Parathyroid adenoma (tissue), 2 donors: ENCODE data around the gene AK2.
"Not testable (repeated sequence)": the region's sequence is repeated elsewhere in the genome, so short reads cannot be mapped to it uniquely, and the experiment has no call there.

Source experiments
- H2AFZ ChIP-seq: fragments of 300-600 bp; sonication (generic); one replicate; pipeline ENCODE4 v1.7.0; 2017; ENCODE audit warnings: antibody characterized with exemption, mild to moderate bottlenecking
- H3K27ac ChIP-seq: fragments of 300-600 bp; sonication (generic); one replicate; pipeline ENCODE4 v1.7.0; 2017
- H3K27me3 ChIP-seq: fragments of 300-600 bp; sonication (generic); one replicate; pipeline ENCODE4 v1.7.0; 2017; ENCODE audit warnings: low read length; ENCODE audit not compliant: control insufficient read depth, insufficient read depth
- H3K36me3 ChIP-seq: fragments of 300-600 bp; sonication (generic); one replicate; pipeline ENCODE4 v1.7.0; 2017; ENCODE audit warnings: low read length; ENCODE audit not compliant: control insufficient read depth, insufficient read depth
- H3K4me1 ChIP-seq: fragments of 300-600 bp; sonication (generic); one replicate; pipeline ENCODE4 v1.7.0; 2017; ENCODE audit warnings: control low read depth
- H3K4me2 ChIP-seq: fragments of 300-600 bp; sonication (generic); one replicate; pipeline ENCODE4 v1.7.0; 2017; ENCODE audit warnings: low read length
- H3K4me3 ChIP-seq: fragments of 300-600 bp; sonication (generic); one replicate; pipeline ENCODE4 v1.7.0; 2017; ENCODE audit warnings: low read depth, low read length
- H3K79me2 ChIP-seq: fragments of 300-600 bp; sonication (generic); one replicate; pipeline ENCODE4 v1.7.0; 2017; ENCODE audit warnings: control low read depth
- H3K9ac ChIP-seq: fragments of 300-600 bp; sonication (generic); one replicate; pipeline ENCODE4 v1.7.0; 2017; ENCODE audit warnings: mild to moderate bottlenecking
- H3K9me3 ChIP-seq: fragments of 300-600 bp; sonication (generic); one replicate; pipeline ENCODE4 v1.7.0; 2017; ENCODE audit warnings: low read length; ENCODE audit not compliant: control insufficient read depth
- CTCF ChIP-seq: fragments of 300-600 bp; sonication (generic); IDR thresholded peaks from one replicate; pipeline ENCODE4 v1.7.0; 2017; ENCODE audit warnings: antibody characterized with exemption, mild to moderate bottlenecking
- donor health status: primary hyperparathyroidism.

The AK2 gene

GRCh38 chr1:33074193-33074945 lies 37.7 kb upstream of the AK2 start:
- Histone ChIP-seq H3K27ac (no peak overlapping the region), H3K27me3 (no peaks in the 10 kb centered on the region), H3K4me3 (no peak overlapping the region), H3K9ac (no peak overlapping the region), H3K36me3 (no peaks in the 10 kb centered on the region), H3K79me2 (no peaks in the 10 kb centered on the region), H2AFZ (no peak overlapping the region), H3K4me2 (no peak overlapping the region), H3K4me1 (no peaks in the 10 kb centered on the region), H3K9me3 (no peaks in the 10 kb centered on the region)
- TF ChIP-seq CTCF, result no peak

GRCh38 chr1:33072707-33073106 lies 36.0 kb upstream of the AK2 start:
- H3K27me3 ChIP-seq, result no peaks in the 10 kb centered on the region
- no peak for TF ChIP-seq CTCF
- no peaks in the 10 kb centered on the region for H3K4me1 ChIP-seq
- no peak overlapping the region for H3K4me3 ChIP-seq
- no peaks in the 10 kb centered on the region for H3K79me2 ChIP-seq
- H2AFZ ChIP-seq, result no peak overlapping the region
- H3K27ac ChIP-seq, result no peak overlapping the region
- no peak overlapping the region for H3K4me2 ChIP-seq
- no peaks in the 10 kb centered on the region for H3K9me3 ChIP-seq
- no peak overlapping the region for H3K9ac ChIP-seq
- H3K36me3 ChIP-seq, result no peaks in the 10 kb centered on the region

- H3K27ac ChIP-seq, result no peak overlapping the region
- no peak overlapping the region for H3K9ac ChIP-seq
- no peak overlapping the region for H2AFZ ChIP-seq
- H3K4me2 ChIP-seq, result no peak overlapping the region
- H3K9me3 ChIP-seq, result no peaks in the 10 kb centered on the region
- no peak for TF ChIP-seq CTCF
- no peak overlapping the region for H3K4me3 ChIP-seq
- H3K79me2 ChIP-seq, result no peaks in the 10 kb centered on the region
- no peaks in the 10 kb centered on the region for H3K27me3 ChIP-seq
- no peaks in the 10 kb centered on the region for H3K36me3 ChIP-seq
- H3K4me1 ChIP-seq, result no peaks in the 10 kb centered on the region
Observed at GRCh38 chr1:33070628-33071027, 33.9 kb upstream of the AK2 start.

GRCh38 chr1:33068108-33068507 lies 31.4 kb upstream of the AK2 start:
- not testable (repeated sequence) for H3K4me1 ChIP-seq, H3K79me2 ChIP-seq, H3K9ac ChIP-seq, H3K9me3 ChIP-seq, H3K4me2 ChIP-seq, H3K27me3 ChIP-seq, H3K4me3 ChIP-seq, H2AFZ ChIP-seq, H3K36me3 ChIP-seq, H3K27ac ChIP-seq

GRCh38 chr1:33066477-33066876 lies 29.8 kb upstream of the AK2 start:
- not testable (repeated sequence) for H3K9me3 ChIP-seq, H3K27me3 ChIP-seq, H3K79me2 ChIP-seq, H3K27ac ChIP-seq, H3K4me2 ChIP-seq, H3K36me3 ChIP-seq, H3K4me3 ChIP-seq, H2AFZ ChIP-seq, H3K4me1 ChIP-seq, H3K9ac ChIP-seq

GRCh38 chr1:33065301-33065700 lies 28.6 kb upstream of the AK2 start:
- H3K4me2 ChIP-seq, result no peak overlapping the region
- H3K27ac ChIP-seq, result no peak overlapping the region
- no peaks in the 10 kb centered on the region for H3K79me2 ChIP-seq
- no peak overlapping the region for H2AFZ ChIP-seq
- TF ChIP-seq CTCF, result no peak
- no peak overlapping the region for H3K9ac ChIP-seq
- no peaks in the 10 kb centered on the region for H3K4me1 ChIP-seq
- no peaks in the 10 kb centered on the region for H3K9me3 ChIP-seq
- no peak overlapping the region for H3K4me3 ChIP-seq
- no peaks in the 10 kb centered on the region for H3K27me3 ChIP-seq
- H3K36me3 ChIP-seq, result no peaks in the 10 kb centered on the region

- H3K79me2 ChIP-seq, H3K9me3 ChIP-seq, H3K36me3 ChIP-seq, H3K4me3 ChIP-seq, H2AFZ ChIP-seq, H3K27me3 ChIP-seq, H3K27ac ChIP-seq, H3K9ac ChIP-seq, H3K4me2 ChIP-seq, H3K4me1 ChIP-seq: not testable (repeated sequence)
Observed at GRCh38 chr1:33064284-33064683, 27.6 kb upstream of the AK2 start.
